OCI-LY3 (cell line): ENCODE results near the gene KHDRBS1.
"Not testable (repeated sequence)": the region's sequence is repeated elsewhere in the genome, so short reads cannot be mapped to it uniquely, and the experiment has no call there.

Experiments used
- H2AFZ ChIP-seq: fragments of 200-600, 300-600 bp; shearing (Covaris generic); 2 replicates; pipeline ENCODE4 v1.6.0; 2014; ENCODE audit warnings: antibody characterized with exemption, low read depth, low read length
- H3K27ac ChIP-seq: fragments of 200-600, 300-600 bp; sonication (generic); 2 replicates; pipeline ENCODE4 v1.5.1; 2014; ENCODE audit warnings: mild to moderate bottlenecking, low read length, moderate library complexity, mixed read lengths
- H3K27me3 ChIP-seq: fragments of 200-600, 300-600 bp; sonication (generic); 2 replicates; pipeline ENCODE4 v1.6.1; 2014; ENCODE audit warnings: low read depth, low read length, mixed read lengths
- H3K36me3 ChIP-seq: fragments of 200-600, 300-600 bp; sonication (generic); replicated peaks from 2 replicates; pipeline ENCODE3; 2014; ENCODE audit warnings: low read depth, low read length, mixed read lengths
- H3K4me1 ChIP-seq: fragments of 300-600, 200-600 bp; sonication (generic); 2 replicates; pipeline ENCODE4 v1.6.1; 2014; ENCODE audit warnings: low read length, mixed read lengths
- H3K4me2 ChIP-seq: fragments of 200-600, 300-600 bp; sonication (generic); 2 replicates; pipeline ENCODE4 v1.6.1; 2014; ENCODE audit warnings: low read length, mixed read lengths
- H3K4me3 ChIP-seq: fragments of 300-600, 200-600 bp; sonication (generic); 2 replicates; pipeline ENCODE4 v1.5.1; 2014; ENCODE audit warnings: antibody characterized with exemption, mild to moderate bottlenecking, low read length, moderate library complexity
- H3K79me2 ChIP-seq: fragments of 300-600, 200-600 bp; shearing (Covaris generic); 2 replicates; pipeline ENCODE4 v1.6.1; 2014; ENCODE audit warnings: mild to moderate bottlenecking, low read length, mixed read lengths
- H3K9ac ChIP-seq: fragments of 300-600, 200-600 bp; shearing (Covaris generic); 2 replicates; pipeline ENCODE4 v1.6.0; 2014; ENCODE audit warnings: mild to moderate bottlenecking, low read length, moderate library complexity
- H3K9me3 ChIP-seq: fragments of 200-600, 300-600 bp; shearing (Covaris generic); 2 replicates; pipeline ENCODE4 v1.6.1; 2014; ENCODE audit warnings: low read length, mixed read lengths; ENCODE audit not compliant: insufficient read depth
- H4K20me1 ChIP-seq: fragments of 200-600, 300-600 bp; sonication (generic); 2 replicates; pipeline ENCODE4 v1.6.1; 2016; ENCODE audit warnings: low read length, mixed read lengths; ENCODE audit not compliant: insufficient read depth
- EZH2phosphoT487 ChIP-seq: fragments of 200-600 bp; shearing (Covaris generic); IDR thresholded peaks from 2 replicates; pipeline ENCODE4 v1.6.1; 2018; ENCODE audit warnings: antibody characterized with exemption, mixed run types, low read depth
- TF ChIP-seq, protein P1 (sequence below): fragments of 200-600, 300-600 bp; sonication (generic); IDR thresholded peaks from 2 replicates; pipeline ENCODE4 v1.5.1; 2014; ENCODE audit warnings: antibody characterized with exemption, low read length, low read depth

The KHDRBS1 gene

GRCh38 chr1:32014199-32014947 is 705 bp downstream of the KHDRBS1 start:
- peaks cover 11% of the 10 kb centered on the region for H3K36me3 ChIP-seq
- peaks cover 17% of the 10 kb centered on the region for H3K4me1 ChIP-seq
- no peak overlapping the region for H2AFZ ChIP-seq
- peak overlapping the region; percentile 85 for H3K27ac ChIP-seq
- H4K20me1 ChIP-seq = peaks cover 41% of the 10 kb centered on the region
- H3K4me3 ChIP-seq = peak overlapping the region; percentile 96
- H3K9ac ChIP-seq = peak overlapping the region; percentile 91
- peaks cover 57% of the 10 kb centered on the region for H3K79me2 ChIP-seq
- H3K9me3 ChIP-seq = no peaks in the 10 kb centered on the region
- no peak for TF ChIP-seq EZH2phosphoT487
- TF ChIP-seq, protein P1, sequence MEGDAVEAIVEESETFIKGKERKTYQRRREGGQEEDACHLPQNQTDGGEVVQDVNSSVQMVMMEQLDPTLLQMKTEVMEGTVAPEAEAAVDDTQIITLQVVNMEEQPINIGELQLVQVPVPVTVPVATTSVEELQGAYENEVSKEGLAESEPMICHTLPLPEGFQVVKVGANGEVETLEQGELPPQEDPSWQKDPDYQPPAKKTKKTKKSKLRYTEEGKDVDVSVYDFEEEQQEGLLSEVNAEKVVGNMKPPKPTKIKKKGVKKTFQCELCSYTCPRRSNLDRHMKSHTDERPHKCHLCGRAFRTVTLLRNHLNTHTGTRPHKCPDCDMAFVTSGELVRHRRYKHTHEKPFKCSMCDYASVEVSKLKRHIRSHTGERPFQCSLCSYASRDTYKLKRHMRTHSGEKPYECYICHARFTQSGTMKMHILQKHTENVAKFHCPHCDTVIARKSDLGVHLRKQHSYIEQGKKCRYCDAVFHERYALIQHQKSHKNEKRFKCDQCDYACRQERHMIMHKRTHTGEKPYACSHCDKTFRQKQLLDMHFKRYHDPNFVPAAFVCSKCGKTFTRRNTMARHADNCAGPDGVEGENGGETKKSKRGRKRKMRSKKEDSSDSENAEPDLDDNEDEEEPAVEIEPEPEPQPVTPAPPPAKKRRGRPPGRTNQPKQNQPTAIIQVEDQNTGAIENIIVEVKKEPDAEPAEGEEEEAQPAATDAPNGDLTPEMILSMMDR = no peak
- H3K27me3 ChIP-seq = no peaks in the 10 kb centered on the region
- H3K4me2 ChIP-seq = peak overlapping the region; percentile 68

DNA sequence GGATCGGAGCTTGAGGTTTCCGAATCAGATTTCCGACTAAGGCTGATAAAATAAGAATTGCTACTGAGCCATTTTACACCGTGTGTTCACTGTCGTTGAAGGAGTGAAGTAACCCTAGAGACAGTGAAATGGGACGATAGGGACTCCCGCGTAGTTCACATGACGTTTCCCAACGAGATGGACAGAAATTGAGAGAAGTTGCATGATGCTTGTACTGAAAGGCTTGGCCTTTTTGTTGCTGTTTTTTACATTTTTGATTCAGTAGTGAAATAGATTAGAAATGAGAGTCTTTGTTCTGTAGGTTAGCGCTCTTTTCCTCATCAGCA is 1.2 kb downstream of the KHDRBS1 start:
- Histone ChIP-seq H3K36me3 (peaks cover 11% of the 10 kb centered on the region), H3K9me3 (no peaks in the 10 kb centered on the region), H3K27me3 (no peaks in the 10 kb centered on the region), H3K9ac (peak overlapping the region; percentile 91), H2AFZ (no peak overlapping the region), H3K79me2 (peaks cover 63% of the 10 kb centered on the region), H3K27ac (peak overlapping the region; percentile 85), H3K4me3 (peak overlapping the region; percentile 96), H4K20me1 (peaks cover 46% of the 10 kb centered on the region), H3K4me2 (peak overlapping the region; percentile 68), H3K4me1 (peaks cover 17% of the 10 kb centered on the region)
- TF ChIP-seq, protein P1 = no peak
- no peak for TF ChIP-seq EZH2phosphoT487

- Histone ChIP-seq H3K79me2 (peaks cover 99% of the 10 kb centered on the region), H3K9ac (no peak overlapping the region), H2AFZ (no peak overlapping the region), H3K36me3 (peaks cover 18% of the 10 kb centered on the region), H3K9me3 (no peaks in the 10 kb centered on the region), H3K27me3 (no peaks in the 10 kb centered on the region), H3K4me3 (no peak overlapping the region), H4K20me1 (peaks cover 62% of the 10 kb centered on the region), H3K4me2 (no peak overlapping the region), H3K4me1 (peaks cover 12% of the 10 kb centered on the region), H3K27ac (no peak overlapping the region)
- no peak for TF ChIP-seq EZH2phosphoT487
- TF ChIP-seq, protein P1 = no peak
Measured at GRCh38 chr1:32020339-32020738, 6.7 kb downstream of the KHDRBS1 start.

DNA sequence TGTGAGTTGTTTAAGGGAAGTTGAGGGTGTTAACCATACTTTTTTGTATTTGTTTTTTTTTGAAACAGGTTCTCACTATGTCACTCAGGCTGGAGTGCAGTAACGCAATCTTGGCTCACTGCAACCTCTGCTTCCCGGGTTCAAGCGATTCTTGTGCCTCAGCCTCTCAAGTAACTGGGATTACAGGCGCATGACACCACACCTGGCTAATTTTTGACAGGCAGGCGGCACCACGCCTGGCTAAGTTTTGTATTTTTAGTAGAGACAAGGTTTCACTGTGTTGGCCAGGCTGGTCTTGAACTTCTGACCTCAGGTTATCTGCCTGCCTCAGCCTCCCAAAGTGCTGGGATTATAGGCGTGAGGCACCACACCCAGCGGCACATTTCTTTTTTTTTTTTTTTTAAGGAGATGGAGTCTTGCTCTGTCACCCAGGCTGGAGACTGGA is 7.9 kb downstream of the KHDRBS1 start:
- not testable (repeated sequence) for H3K9me3 ChIP-seq, H3K4me3 ChIP-seq, H3K27me3 ChIP-seq, H3K4me2 ChIP-seq, H3K27ac ChIP-seq, H2AFZ ChIP-seq, H3K4me1 ChIP-seq, H3K9ac ChIP-seq
- Histone ChIP-seq H3K36me3 (peaks cover 11% of the 10 kb centered on the region), H3K79me2 (peaks cover 99% of the 10 kb centered on the region), H4K20me1 (peaks cover 58% of the 10 kb centered on the region)
